Keratinocyte (primary cell): Measurements from ENCODE around the gene FARSB. TPM values are rescaled to one million over a fixed set of nuclear protein-coding genes. Genes with fewer than 3 reads are reported as not detected.

Source experiments
- DNase-seq: peaks from one replicate; pipeline ENCODE4 v3.0.0-alpha.2; 2011; ENCODE audit warnings: low read depth, missing footprints, low spot score
- FAIRE-seq: peaks from 2 replicates; lab custom pipeline; 2011; peaks lifted over from hg19 to GRCh38; lab: Jason Lieb, UNC
- H2AFZ ChIP-seq: 2 replicates; pipeline ENCODE4 v1.6.0; 2012; ENCODE audit warnings: low read length, control low read depth, inconsistent platforms; ENCODE audit not compliant: control insufficient read depth
- H3K27ac ChIP-seq: 2 replicates; pipeline ENCODE4 v1.5.1; 2011; ENCODE audit warnings: low read length; ENCODE audit not compliant: control insufficient read depth, insufficient read depth
- H3K27me3 ChIP-seq: 3 replicates; pipeline ENCODE4 v1.6.0; 2011; ENCODE audit warnings: low read length; ENCODE audit not compliant: control insufficient read depth, insufficient read depth; ENCODE audit errors: extremely low read depth
- H3K36me3 ChIP-seq, 2 experiments: 2 replicates in 1 of 2; 3 replicates in 1 of 2; pipeline ENCODE4 v1.5.1; 2011; ENCODE audit warnings: low read length in 2 of 2, mild to moderate bottlenecking in 1 of 2; ENCODE audit not compliant: control insufficient read depth in 2 of 2, insufficient read depth in 2 of 2; ENCODE audit errors: extremely low read depth in 1 of 2
- H3K4me1 ChIP-seq: 3 replicates; pipeline ENCODE4 v1.5.1; 2011; ENCODE audit warnings: low read length; ENCODE audit not compliant: control insufficient read depth, insufficient read depth; ENCODE audit errors: extremely low read depth
- H3K4me2 ChIP-seq: 3 replicates; pipeline ENCODE4 v1.6.0; 2011; ENCODE audit warnings: low read depth, low read length; ENCODE audit not compliant: control insufficient read depth, insufficient read depth; ENCODE audit errors: extremely low read depth
- H3K4me3 ChIP-seq, 3 experiments: fragments of 200-600 bp in 1 of 3; sonication (generic) in 1 of 3; 2 replicates in 2 of 3; 3 replicates in 1 of 3; pipeline ENCODE4 v1.5.1; 2011 to 2016; ENCODE audit warnings: low read length in 3 of 3, mild to moderate bottlenecking in 3 of 3, control low read depth in 2 of 3, inconsistent platforms in 1 of 3, low read depth in 1 of 3, mixed read lengths in 1 of 3, mixed run types in 1 of 3, moderate library complexity in 1 of 3; ENCODE audit not compliant: control insufficient read depth in 2 of 3, insufficient read depth in 2 of 3; ENCODE audit errors: extremely low read depth in 1 of 3
- H3K79me2 ChIP-seq: 2 replicates; pipeline ENCODE4 v1.6.0; 2012; ENCODE audit warnings: low read length; ENCODE audit not compliant: control insufficient read depth, insufficient read depth
- H3K9ac ChIP-seq: 3 replicates; pipeline ENCODE4 v1.6.0; 2011; ENCODE audit warnings: low read length; ENCODE audit not compliant: control insufficient read depth, insufficient read depth; ENCODE audit errors: extremely low read depth
- H3K9me1 ChIP-seq: 3 replicates; pipeline ENCODE4 v1.6.0; 2011; ENCODE audit warnings: low read length; ENCODE audit not compliant: control insufficient read depth, insufficient read depth; ENCODE audit errors: extremely low read depth
- H3K9me3 ChIP-seq: 2 replicates; pipeline ENCODE4 v1.5.1; 2012; ENCODE audit warnings: low read depth, low read length; ENCODE audit not compliant: control insufficient read depth
- H4K20me1 ChIP-seq: 3 replicates; pipeline ENCODE4 v1.6.0; 2011; ENCODE audit warnings: low read length; ENCODE audit not compliant: control insufficient read depth, insufficient read depth; ENCODE audit errors: extremely low read depth
- CTCF ChIP-seq, 3 experiments: IDR thresholded peaks in 1 of 3; conservative IDR thresholded peaks in 1 of 3; optimal IDR thresholded peaks in 1 of 3; 2 replicates in 2 of 3; 3 replicates in 1 of 3; pipeline versions ENCODE3 to v1.5.1; 2011; ENCODE audit warnings: low read length in 3 of 3, mild to moderate bottlenecking in 3 of 3, moderate library complexity in 2 of 3, control low read depth in 1 of 3, inconsistent platforms in 1 of 3; ENCODE audit not compliant: insufficient read depth in 2 of 3; ENCODE audit errors: extremely low read depth in 1 of 3
- EZH2 ChIP-seq: IDR thresholded peaks from one replicate; pipeline ENCODE4 v1.6.1; 2012; ENCODE audit warnings: inconsistent platforms, mild to moderate bottlenecking, low read length, moderate library complexity
- dilution Hi-C: fragments of 300-500 bp; cut with MboI; formaldehyde crosslinking; loops from one replicate; pipeline ENCODE4 v1.7.0; 2020; ENCODE audit warnings: low sequenced_read_pairs; ENCODE audit not compliant: extremely low pct_ligation_motif_present
- polyA plus RNA-seq, 5 experiments: library from polyadenylated mRNA; depleted of rRNA in 3 of 5; stranded (reverse) in 3 of 5; stranded (forward) in 1 of 5; unstranded in 1 of 5; fragments of >200 nt; gene quantifications; 1 replicate in 1 of 5; 2 replicates in 3 of 5; 3 replicates in 1 of 5; pipeline versions ENCODE4 v1.2.1 to v1.2.3, GENCODE V29; 2011 to 2012; ENCODE audit warnings: missing spikeins in 2 of 5, low read depth in 1 of 5, low replicate concordance in 1 of 5

FARSB gene
- polyA plus RNA-seq, 1 donor (not counting 4 experiments of a cell fraction or from before 2014, with no cell fraction given): 68.8 TPM

- Histone ChIP-seq H3K36me3 (no peaks in the 10 kb centered on the region), H3K4me3 (no peak overlapping the region), H3K9me1 (no peaks in the 10 kb centered on the region), H3K79me2 (no peaks in the 10 kb centered on the region), H3K4me1 (no peaks in the 10 kb centered on the region), H3K9me3 (no peaks in the 10 kb centered on the region), H2AFZ (no peak overlapping the region), H4K20me1 (no peaks in the 10 kb centered on the region), H3K27ac (no peak overlapping the region), H3K27me3 (no peaks in the 10 kb centered on the region), H3K4me2 (no peak overlapping the region), H3K9ac (no peak overlapping the region)
- no peak for TF ChIP-seq CTCF (optimal IDR thresholded peaks at IDR 0.05 in 1 of 3, IDR thresholded peaks at IDR 0.05 in 1 of 3, conservative IDR thresholded peaks at IDR 0.05 in 1 of 3; ENCODE audit: extremely low read depth in 1 of 3, insufficient read depth in 2 of 3, low read length in 3 of 3)
- no peak for TF ChIP-seq EZH2
- DNase-seq (no peak), FAIRE-seq (no peak)
- dilution Hi-C loops: no loop called here
Observed at GRCh38 chr2:222547083-222547482, 108.8 kb downstream of the FARSB start.

GRCh38 chr2:222545823-222546795 is 109.8 kb downstream of the FARSB start:
- Histone ChIP-seq H3K9ac (no peak overlapping the region), H3K9me3 (no peaks in the 10 kb centered on the region), H3K4me1 (no peaks in the 10 kb centered on the region), H3K36me3 (no peaks in the 10 kb centered on the region), H3K79me2 (no peaks in the 10 kb centered on the region), H3K4me2 (no peak overlapping the region), H3K4me3 (no peak overlapping the region), H3K9me1 (no peaks in the 10 kb centered on the region), H4K20me1 (no peaks in the 10 kb centered on the region), H3K27me3 (no peaks in the 10 kb centered on the region), H2AFZ (no peak overlapping the region), H3K27ac (no peak overlapping the region)
- TF ChIP-seq CTCF (optimal IDR thresholded peaks at IDR 0.05 in 1 of 3, IDR thresholded peaks at IDR 0.05 in 1 of 3, conservative IDR thresholded peaks at IDR 0.05 in 1 of 3; ENCODE audit: extremely low read depth in 1 of 3, insufficient read depth in 2 of 3, low read length in 3 of 3) (no peak), EZH2 (no peak)
- DNase-seq: no peak
- no peak for FAIRE-seq
- dilution Hi-C loops: no loop called here
